ENCODE measurements around the gene FLNC. TPM values are rescaled to one million over a fixed set of nuclear protein-coding genes. Genes with fewer than 3 reads are reported as not detected.

FLNC gene
- total and polyA plus RNA-seq, 2 of the 4 experiments (the other 2 are of a cell fraction): 116 to 154 TPM

DNA sequence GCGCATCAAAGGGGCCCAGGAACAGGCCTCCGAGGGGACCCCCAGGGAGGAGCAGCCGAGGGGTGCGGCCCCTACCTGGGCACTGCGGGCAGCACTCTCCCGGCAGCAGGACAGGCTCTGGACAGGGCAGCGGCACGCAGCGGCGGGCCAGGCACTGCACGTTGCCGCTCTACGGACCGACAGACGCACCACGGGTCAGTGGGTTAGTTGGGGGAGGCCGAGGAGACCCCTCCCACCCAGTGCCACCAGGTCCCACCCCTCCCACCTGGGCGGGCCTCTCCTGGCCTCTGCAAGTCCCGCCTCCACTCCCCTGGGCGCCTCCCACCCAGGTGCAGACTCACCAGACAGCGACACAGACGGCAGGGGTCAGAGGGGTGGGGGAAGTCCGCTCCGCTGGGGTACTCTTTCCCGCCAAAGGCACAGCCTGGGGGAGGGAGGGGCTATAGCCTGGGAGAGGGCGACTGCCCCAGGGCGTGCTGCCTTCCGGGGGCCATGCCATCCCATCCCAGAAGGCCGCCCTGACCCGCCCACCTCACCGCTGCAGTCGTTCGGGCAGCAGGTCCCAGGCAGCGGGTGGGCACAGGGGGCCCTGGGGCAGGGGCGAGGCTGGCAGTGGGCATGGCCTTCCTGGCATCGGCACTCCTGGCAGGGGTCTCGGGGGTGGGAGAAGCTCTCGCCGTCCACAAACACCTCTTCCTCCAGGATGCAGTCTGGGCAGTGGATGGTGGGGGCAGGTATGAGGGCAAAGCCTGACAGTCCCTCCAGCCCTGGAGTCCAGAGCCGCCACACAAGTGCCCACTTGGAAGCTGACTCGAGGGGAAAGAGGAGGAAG is 61.1 kb downstream of the FLNC start:
- ChIA-PET POLR2A (ENCODE audit: unreplicated experiment) (no interaction called here), CTCF (no interaction called here)
- no TSS peak for BruUV-seq (replicated peaks)
- in situ Hi-C loops (cut with MboI; ENCODE audit: low sequenced_read_pairs) (loop anchor here (25.0 kb wide), 1 partner anchor 429 kb away; the partner anchor contains the start of gene HILPDA), intact Hi-C loops (cut with micrococcal nuclease) (no loop called here), dilution Hi-C loops (cut with HindIII; ENCODE audit: low sequenced_read_pairs, unreplicated experiment) (no loop called here)
- Histone ChIP-seq H2BK5ac (ENCODE audit: low read depth, low read length, poor library complexity, severe bottlenecking) (no peak overlapping the region), H4K8ac (ENCODE audit: low read depth in 2 of 2, low read length in 2 of 2) (no peak overlapping the region), H3K56ac (ENCODE audit: extremely low read depth, insufficient read depth, low read length) (no peak overlapping the region), H2BK20ac (ENCODE audit: low read depth, low read length) (no peak overlapping the region), H3K4ac (ENCODE audit: low read depth, low read length) (no peak overlapping the region), H3K9me1 (ENCODE audit: insufficient read depth, low read length) (no peaks in the 10 kb centered on the region), H3K18ac (ENCODE audit: low read depth, low read length) (no peak overlapping the region), H3K9me3 (ENCODE audit: control insufficient read depth, insufficient read depth, low read length) (no peaks in the 10 kb centered on the region), H2BK120ac (ENCODE audit: low read depth, low read length) (no peak overlapping the region), H3K36me3 (ENCODE audit: control insufficient read depth, insufficient read depth, low read length) (no peaks in the 10 kb centered on the region), H3K4me1 (ENCODE audit: control insufficient read depth, insufficient read depth, low read length) (no peaks in the 10 kb centered on the region), H4K5ac (ENCODE audit: low read depth, low read length) (no peak overlapping the region), H3K14ac (replicated peaks; ENCODE audit: low read depth, low read length) (no peak overlapping the region), H2AK5ac (ENCODE audit: low read depth, low read length) (no peak overlapping the region), H3K23ac (ENCODE audit: low read depth, low read length) (no peak overlapping the region), H3K4me3 (ENCODE audit: insufficient read depth, low read depth, low read length) (no peak overlapping the region), H3K9ac (ENCODE audit: low read depth, low read length) (no peak overlapping the region), H3K27ac (ENCODE audit: insufficient read depth, low read length) (no peak overlapping the region), H3K79me1 (ENCODE audit: low read depth in 1 of 2, low read length in 2 of 2) (no peaks in the 10 kb centered on the region), H4K20me1 (ENCODE audit: insufficient read depth, low read length) (peaks cover 4% of the 10 kb centered on the region; the same call in 1 of the 2 replicates), H4K91ac (ENCODE audit: insufficient read depth, low read depth, low read length) (no peak overlapping the region), H2BK15ac (ENCODE audit: low read depth, low read length) (no peak overlapping the region), H2AK9ac (replicated peaks; ENCODE audit: low read depth, low read length, poor library complexity) (no peak overlapping the region), H3K27me3 (ENCODE audit: control insufficient read depth, insufficient read depth, low read length) (peaks cover 17% of the 10 kb centered on the region), H2AFZ (replicated peaks; ENCODE audit: low read length, poor library complexity) (no peak overlapping the region), H3K4me2 (ENCODE audit: low read depth, low read length) (no peak overlapping the region)
- no peak for ATAC-seq (ENCODE audit: low read depth)
- WGBS, 2 experiments (ENCODE audit: extremely low coverage in 2 of 2, insufficient read length in 1 of 2): 55% methylated on average over 4 of the region's 41 CpGs; no CpG with 5 or more reads in 1 of the 2 experiments
- TF ChIP-seq, protein P1, sequence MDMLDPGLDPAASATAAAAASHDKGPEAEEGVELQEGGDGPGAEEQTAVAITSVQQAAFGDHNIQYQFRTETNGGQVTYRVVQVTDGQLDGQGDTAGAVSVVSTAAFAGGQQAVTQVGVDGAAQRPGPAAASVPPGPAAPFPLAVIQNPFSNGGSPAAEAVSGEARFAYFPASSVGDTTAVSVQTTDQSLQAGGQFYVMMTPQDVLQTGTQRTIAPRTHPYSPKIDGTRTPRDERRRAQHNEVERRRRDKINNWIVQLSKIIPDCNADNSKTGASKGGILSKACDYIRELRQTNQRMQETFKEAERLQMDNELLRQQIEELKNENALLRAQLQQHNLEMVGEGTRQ (IDR thresholded peaks at IDR 0.05; ENCODE audit: low read depth, low read length): no peak
- TF ChIP-seq, protein P2, sequence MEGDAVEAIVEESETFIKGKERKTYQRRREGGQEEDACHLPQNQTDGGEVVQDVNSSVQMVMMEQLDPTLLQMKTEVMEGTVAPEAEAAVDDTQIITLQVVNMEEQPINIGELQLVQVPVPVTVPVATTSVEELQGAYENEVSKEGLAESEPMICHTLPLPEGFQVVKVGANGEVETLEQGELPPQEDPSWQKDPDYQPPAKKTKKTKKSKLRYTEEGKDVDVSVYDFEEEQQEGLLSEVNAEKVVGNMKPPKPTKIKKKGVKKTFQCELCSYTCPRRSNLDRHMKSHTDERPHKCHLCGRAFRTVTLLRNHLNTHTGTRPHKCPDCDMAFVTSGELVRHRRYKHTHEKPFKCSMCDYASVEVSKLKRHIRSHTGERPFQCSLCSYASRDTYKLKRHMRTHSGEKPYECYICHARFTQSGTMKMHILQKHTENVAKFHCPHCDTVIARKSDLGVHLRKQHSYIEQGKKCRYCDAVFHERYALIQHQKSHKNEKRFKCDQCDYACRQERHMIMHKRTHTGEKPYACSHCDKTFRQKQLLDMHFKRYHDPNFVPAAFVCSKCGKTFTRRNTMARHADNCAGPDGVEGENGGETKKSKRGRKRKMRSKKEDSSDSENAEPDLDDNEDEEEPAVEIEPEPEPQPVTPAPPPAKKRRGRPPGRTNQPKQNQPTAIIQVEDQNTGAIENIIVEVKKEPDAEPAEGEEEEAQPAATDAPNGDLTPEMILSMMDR (conservative IDR thresholded peaks at IDR 0.05; ENCODE audit: low read depth, low read length): no peak
- TF ChIP-seq CHD1 (IDR thresholded peaks at IDR 0.05; ENCODE audit: low read depth, low read length) (no peak), RFX5 (IDR thresholded peaks at IDR 0.05; ENCODE audit: low read depth, low read length) (no peak), RCOR1 (IDR thresholded peaks at IDR 0.05; ENCODE audit: insufficient replicate concordance, low read length) (no peak), MAFK (IDR thresholded peaks at IDR 0.05; ENCODE audit: low read depth, low read length) (no peak), SMC3 (IDR thresholded peaks at IDR 0.05; ENCODE audit: low read depth, low read length) (no peak), MXI1 (IDR thresholded peaks at IDR 0.05; ENCODE audit: borderline replicate concordance, low read depth, low read length) (no peak)
- no peak for DNase-seq

Data from IMR-90 (cell line).